Measurements from ENCODE around the gene BMPR1A.

BMPR1A gene

DNA sequence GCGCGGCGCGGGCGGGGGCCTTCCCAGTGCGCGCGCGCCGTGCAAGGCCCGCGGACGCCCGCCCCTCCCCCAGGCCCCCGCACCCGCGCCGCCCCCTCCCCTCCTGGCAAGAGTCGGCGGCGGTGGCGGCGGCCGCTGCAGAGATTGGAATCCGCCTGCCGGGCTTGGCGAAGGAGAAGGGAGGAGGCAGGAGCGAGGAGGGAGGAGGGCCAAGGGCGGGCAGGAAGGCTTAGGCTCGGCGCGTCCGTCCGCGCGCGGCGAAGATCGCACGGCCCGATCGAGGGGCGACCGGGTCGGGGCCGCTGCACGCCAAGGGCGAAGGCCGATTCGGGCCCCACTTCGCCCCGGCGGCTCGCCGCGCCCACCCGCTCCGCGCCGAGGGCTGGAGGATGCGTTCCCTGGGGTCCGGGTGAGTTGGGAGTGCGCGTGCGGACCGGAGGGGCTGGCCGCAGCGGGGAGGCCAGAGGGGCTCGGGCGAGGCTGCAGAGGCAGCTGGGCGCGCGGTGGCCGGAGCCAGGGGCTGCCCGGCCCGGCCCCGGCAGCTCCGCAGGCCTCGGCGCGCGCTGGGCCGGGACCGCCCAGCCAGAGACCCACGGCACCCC, at the start of gene BMPR1A:
Gene BMPR1A (plus strand): TSS at position 109 of the 602 bp plus-strand sequence. CDS start 119,400 bp downstream, outside the sequence.
- DNase-seq (ENCODE audit: low spot score), result no peak

DNA sequence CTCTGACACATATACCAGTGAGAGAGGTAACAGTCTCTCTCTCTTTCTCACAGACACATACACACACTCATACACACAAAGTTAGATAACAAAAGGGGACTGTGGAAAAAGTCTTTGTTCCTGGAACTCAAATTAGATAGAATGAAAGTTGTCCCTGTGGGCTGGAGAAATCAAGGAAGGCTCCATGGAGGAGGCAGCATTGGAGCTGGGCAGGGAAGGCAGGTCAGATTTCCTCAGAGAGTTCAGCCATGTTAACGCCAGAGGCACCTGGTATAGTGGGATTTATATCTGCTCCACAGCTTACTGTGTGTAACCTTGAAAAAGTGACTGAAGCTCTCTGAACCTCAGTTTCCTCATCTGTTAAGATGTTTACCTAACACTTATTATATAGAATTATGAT, 49.4 kb upstream of the BMPR1A start:
- DNase-seq (ENCODE audit: low spot score), result no peak

DNA sequence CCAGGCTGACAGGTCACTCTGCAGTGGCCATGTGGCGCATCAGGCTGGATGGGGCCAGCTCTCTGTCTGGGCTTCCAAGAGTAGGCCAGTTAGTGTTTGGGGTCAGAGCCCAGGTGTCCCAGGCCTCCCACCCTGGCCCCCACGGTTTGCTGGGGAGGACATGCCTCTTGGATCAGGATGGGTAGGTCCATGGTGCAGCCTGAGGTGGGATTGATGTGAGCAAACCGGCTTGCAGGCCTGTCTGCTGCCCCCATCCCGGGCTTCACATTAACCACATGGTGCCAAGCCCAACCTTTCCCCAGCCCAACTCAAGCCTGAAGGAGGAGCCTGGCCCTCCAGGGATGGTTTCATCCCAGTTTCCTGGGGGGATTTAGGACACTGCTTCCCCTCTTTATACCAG, 48.9 kb upstream of the BMPR1A start:
- DNase-seq (ENCODE audit: low spot score), result no peak

DNA sequence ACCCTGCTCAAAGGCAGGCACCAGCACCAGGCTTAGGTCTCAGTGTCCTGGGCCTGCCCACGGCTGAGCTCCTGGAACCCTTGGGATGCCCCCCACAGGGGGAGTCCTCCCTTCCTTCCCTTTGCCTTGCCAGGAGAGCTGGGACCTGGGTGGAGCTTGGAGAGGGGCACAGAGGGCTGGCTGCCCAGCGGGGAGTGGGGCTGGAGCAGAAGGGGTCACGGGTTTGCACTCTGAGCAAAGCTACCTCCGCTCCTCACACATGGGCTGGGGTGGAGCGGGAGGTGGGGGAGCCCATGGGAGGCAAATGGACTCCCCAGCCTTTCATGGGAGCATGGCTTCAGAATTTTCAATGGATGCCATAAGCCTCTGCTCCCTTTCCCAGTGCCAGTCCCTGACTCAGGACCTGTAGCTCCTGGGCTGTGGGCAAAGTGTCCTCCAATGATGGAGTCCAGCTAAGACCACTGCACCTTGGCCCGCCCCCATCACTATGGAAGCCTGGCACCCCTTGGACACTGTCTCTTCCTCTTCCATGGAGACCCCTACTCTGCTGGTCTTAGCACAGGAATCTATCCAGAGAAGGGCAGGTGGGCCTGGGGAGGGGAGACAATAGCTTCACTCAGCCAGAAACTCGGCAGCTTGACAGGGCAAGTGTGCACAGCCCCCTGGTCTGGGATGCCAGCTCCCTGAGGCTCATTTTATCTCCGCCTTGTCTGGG, 48.2 kb upstream of the BMPR1A start:
- no peak for DNase-seq (ENCODE audit: low spot score)

DNA sequence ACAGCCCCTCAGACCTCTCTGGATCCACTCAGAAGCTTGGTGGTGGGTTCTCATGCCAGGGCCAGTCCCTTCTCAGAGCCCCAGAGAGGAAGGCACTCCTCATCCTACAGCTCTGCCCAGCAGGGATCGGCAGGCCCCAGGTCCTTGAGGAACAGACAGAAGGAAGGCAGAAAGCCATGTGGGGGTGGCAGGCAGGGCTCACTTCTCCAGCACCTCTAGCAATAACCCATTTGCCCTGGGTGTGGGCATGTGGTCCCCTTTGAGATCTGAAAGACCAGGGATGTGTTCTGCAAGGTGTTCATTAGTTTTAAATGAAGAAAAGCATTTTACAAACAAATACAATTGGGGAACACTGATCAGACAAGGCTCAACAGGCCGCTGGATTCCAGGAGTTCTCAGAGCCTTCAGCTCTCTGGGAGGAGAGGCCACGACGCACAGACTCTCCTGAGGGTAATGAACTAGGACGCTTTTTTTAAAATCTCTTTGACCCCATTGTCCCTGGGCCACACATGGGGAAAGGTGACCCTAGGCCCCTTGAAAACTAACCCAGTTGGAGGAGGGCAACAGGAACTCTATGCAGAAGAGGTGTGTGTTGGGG, 47.5 kb upstream of the BMPR1A start:
- no peak for DNase-seq (ENCODE audit: low spot score)

DNA sequence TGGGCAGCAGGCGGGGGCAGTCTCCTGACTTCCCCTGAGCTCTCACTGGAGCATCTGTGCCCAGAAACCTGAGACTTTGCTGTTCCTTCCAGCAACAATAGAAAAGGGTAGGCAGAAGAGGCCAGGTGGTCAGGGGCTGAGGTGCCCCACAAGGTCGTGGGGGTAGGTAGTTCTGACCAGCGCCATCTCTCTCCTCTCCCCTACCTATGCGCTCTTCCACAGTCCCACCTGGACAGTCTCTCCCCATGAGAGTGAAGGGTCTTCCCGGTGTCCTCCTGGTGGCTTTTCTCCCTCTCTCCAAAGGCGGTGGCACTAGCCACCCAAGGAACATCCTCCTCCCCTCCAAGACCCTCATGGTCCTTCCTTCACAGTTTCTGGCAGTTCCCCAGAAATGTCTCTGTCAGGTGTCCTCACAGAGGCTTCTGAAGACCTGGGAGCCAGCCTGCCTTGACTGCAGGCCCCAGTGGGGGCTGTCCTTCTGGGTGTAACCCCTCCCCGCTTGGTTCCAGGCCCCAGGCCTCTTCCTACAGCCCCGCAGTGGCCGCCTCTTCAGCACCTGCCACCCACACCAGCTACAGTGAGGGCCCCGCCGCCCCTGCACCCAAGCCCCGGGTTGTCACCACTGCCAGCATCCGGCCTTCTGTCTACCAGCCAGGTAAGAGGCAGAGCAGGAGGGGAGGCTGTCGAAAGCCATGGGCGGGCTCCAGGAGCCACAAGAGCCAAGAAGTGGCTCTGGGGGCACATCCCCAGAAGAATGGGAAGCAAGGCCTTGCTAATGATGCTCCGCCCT, 46.8 kb upstream of the BMPR1A start:
- no peak for DNase-seq (ENCODE audit: low spot score)

DNA sequence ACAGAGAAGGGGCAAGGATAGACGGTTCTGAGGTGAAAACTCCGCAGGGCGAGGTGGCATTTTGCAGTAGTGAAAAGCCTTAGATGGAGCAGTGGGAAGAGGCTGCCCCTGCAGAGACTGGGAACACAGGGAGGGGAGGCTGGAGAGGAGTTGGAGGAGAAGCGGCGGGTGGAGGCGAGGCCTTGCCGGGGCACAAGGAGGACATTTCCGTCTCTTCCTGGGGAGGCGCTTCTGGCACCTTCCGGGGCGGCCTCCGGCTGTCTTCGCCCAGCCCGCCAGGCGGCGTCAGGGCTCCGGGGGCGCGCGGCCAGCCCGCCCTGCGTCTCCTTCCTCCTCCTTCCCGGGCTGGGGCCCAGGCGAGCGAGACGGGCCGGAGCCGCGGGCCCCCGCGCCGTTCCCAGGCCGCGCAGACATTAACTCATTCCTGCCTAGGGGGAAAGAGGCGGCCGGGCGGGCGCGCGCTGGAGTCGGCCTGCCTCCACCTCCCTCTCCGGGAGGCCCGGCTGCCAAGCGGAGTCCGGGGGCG, 45.4 kb upstream of the BMPR1A start:
- peak; percentile 53 for DNase-seq (ENCODE audit: low spot score)

DNA sequence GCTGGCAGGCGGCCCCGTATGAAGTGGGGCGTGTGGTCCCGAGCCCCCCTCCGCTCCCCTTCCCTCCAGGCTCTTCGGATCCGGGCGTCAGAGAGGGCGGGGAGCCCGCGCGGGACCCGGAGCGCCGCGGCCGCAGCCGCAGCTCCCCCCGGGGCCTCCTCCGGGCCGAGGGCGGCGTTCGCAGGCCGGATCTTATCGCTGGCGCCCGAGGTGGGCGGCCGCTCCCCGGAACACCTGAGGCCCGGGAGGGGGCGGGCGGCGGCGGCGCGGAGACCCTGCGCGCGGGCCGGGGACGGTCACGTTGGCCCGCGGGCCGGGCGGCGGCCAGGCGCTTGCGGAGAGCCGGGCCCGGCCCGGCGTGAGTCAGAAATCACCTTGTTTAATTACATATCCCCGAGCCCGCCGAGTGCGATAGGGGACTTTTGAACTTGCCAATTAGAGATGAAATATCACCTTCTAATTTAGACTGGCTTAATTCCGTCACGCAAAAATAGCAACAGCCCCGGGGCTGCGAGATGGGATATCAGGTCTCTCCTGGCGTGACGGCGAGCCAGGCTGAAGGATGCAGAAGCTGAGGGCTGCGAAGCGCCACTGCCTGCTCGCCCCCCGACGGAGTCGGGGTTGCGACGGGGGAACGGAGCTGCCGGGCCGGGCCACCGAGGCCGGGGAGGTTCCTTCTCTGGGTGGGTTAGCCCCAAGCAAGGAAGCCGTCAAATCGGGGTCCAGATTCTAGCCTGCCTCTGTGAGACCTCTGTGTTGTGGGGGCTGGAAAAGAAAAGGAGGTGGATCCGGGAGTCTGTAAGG, 44.7 kb upstream of the BMPR1A start:
- no peak for DNase-seq (ENCODE audit: low spot score)

DNA sequence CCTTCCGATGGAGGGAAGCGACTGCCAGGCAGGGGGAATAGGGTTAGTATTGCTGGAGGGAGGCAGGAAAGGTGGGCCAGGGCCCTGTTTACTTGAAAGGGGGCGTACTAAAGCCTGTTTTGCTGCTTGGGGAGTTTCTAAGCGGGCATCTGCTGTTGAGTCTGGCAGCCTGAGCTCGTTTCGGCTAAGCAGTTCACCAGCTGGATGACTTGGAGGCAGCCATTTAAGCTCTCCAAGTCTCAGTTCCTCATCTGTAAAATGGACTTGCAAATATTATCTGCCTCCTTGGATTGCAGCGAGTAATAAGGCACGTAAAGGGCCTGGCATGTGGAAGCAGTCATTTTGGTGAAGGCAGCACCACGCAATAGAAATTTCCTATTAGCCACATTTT, 44.1 kb upstream of the BMPR1A start:
- no peak for DNase-seq (ENCODE audit: low spot score)

DNA sequence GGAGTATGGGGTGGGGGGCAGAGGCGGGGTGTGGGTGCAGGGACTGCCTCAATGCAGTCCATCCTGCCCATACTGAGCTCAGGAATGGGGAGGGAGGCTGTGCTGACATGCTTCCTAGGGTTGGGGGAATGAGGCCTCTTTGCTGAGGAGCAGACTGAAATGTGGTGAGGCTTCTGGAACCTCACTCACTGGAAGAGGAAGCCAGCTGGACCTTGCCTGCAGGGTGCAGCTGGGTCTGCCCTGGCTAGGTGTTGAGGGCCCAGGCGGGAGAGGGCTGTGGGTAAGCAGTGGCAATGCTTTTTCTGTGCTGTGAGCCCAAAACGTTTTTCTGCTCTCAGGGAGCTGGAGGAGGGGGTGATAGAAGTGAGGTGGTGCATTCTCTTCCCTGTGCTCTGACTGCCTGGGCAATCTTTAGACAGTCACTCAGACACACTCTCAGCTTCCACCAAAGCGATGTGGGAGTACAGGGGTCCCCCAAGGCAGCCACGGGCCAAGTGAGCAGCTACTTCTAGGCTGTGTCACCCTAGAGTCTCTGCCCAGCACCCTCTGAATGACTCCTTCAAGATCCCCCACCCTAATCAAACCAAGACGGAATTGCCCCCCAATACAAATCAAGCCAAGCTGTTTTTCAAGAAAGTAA, 41.1 kb upstream of the BMPR1A start:
- DNase-seq (ENCODE audit: low spot score), result no peak

DNA sequence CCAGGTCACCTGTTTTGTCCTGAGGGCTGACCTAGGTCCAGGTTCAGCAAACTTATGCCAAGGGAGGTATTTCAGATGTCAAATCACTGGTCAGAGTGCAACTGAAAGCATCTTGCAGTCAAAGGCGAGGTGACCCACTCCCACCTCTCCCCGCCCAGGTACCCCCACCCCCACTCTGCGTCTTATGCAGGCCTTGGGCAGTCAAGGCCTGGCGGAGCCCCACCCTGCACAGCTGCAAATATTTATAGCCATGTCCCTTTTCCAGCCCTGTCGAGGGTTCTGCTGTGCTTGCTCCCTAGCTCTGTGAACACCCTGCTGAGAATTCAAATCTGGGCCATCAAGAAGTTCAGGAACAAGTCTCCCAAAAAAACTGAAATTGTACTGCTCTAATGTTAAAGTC, 40.6 kb upstream of the BMPR1A start:
- DNase-seq (ENCODE audit: low spot score), result no peak

DNA sequence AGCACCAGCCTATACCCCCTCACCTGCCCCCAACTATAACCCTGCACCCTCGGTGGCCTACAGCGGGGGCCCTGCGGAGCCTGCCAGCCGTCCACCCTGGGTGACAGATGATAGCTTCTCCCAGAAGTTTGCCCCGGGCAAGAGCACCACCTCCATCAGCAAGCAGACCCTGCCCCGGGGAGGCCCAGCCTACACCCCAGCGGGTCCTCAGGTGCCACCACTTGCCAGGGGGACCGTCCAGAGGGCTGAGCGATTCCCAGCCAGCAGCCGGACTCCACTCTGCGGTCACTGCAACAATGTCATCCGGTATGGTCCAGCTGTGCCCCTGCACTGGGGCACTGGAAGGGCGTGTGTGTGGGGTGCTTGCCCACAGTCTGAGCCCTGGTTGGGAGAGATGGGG, 40.0 kb upstream of the BMPR1A start:
- DNase-seq (ENCODE audit: low spot score), result no peak

DNA sequence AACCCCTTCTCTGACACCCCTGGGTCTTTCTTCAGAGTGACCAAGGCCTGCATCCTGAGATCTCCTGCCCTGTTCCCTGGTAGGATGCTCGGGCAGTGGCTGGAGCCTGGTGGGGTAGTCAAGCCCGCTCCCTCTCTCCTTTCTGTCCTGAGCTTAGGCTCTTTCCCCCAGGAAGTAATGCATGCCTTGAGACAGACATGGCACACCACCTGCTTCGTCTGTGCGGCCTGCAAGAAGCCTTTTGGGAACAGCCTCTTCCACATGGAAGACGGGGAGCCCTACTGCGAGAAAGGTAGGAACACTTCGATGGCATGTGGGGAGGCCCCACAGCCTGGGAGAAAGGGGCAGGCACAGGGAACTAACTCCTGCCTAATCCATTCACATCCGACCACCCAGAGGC, 37.9 kb upstream of the BMPR1A start:
- no peak for DNase-seq (ENCODE audit: low spot score)

DNA sequence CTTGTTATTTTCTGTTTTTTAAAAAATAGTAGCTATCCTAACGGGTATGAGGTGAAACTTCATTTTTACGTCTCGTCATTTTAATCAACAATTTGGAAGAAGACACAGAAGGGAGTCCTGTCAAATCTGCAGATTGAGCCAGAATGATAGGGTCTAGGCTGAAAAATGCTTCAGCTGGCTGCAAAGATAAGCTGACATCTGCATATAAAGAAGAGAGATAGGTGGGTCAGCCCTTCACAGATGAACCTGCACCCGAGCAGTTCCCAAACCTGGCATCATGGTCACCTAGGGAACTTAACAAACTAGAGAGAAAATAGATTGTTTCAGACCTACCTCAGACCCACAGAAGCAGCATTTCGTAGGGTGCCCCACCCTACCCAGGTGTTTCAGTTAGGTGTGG, 35.2 kb upstream of the BMPR1A start:
- DNase-seq (ENCODE audit: low spot score), result no peak

DNA sequence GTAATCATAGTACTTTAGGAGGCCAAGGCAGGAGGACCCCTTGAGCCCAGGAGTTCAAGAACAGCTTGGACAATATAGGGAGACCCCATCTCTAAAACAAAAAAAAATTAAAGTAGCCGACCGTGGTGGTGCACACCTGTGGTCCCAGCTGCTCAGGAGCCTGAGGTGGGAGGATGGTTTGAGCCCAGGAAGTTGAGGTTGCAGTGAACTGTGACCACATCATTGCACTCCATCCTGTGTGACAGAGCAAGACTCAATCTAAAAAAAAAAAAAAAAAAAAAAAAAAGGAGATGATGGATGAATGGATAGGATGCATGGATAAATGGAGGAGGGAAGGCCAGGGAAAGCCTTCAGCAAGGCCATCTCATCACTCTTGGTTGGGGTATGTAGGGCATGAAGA, 33.4 kb upstream of the BMPR1A start:
- no peak for DNase-seq (ENCODE audit: low spot score)

DNA sequence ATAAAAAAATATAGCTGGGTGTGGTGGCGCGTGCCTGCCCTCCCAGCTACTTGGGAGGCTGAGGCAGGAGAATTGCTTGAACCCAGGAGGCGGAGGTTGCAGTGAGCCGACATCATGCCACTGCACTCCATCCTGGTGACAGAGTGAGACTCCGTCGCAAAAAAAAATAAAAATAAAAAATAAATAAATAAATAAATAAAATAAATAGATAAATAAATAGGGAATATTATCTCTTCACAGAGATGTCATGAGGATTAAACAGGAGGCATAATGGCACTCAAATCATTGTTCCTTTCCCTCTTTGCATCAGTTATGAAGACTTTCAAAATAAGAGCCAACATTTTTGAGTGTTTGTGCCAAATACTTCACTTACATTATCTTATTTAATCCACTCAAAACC, 32.0 kb upstream of the BMPR1A start:
- no peak for DNase-seq (ENCODE audit: low spot score)

DNA sequence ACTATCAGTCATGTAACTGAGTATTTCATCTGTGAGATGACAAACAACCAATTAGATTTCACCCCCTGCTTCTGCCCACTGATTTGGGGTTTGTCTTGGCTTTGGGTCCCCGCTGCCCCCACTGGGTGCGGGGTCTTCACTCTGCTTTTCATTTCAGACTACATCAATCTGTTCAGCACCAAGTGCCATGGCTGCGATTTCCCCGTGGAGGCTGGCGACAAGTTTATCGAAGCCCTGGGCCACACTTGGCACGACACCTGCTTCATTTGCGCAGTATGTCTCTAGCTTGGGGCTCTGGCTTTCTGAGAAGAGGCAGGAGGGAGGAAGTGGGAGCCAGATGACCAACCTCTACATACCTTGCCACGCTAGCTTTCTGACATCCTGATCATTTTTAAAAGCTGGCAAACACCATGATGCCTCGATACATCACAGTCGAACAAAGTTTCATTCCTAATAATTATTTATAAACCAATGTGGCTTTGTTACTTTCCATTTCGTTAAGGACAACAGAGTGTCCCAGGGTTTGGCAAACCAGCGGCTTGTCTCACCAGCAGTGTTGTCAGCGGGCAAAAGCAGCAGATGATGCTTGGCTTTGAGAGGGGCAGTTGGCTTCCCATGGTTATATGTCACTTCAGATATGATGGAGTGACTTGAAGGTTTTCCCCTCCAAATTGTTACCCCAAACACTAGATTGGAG, 30.3 kb upstream of the BMPR1A start:
- DNase-seq (ENCODE audit: low spot score), result no peak

DNA sequence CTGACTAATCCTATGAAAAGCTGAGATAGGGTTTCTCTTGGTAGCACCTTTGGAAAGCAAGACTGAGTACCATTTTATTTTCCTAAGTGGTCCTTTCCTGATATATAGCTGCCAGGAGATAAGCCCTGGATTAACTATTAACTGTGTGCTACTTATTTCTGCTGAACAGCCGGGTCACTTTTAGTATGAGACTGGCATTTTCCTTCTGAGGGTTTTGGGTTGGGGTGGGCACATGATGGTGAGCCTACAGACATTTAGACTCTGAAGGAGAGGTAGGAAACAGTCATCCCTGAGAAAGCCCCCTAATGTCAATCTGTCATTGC, 29.8 kb upstream of the BMPR1A start:
- no peak for DNase-seq (ENCODE audit: low spot score)

DNA sequence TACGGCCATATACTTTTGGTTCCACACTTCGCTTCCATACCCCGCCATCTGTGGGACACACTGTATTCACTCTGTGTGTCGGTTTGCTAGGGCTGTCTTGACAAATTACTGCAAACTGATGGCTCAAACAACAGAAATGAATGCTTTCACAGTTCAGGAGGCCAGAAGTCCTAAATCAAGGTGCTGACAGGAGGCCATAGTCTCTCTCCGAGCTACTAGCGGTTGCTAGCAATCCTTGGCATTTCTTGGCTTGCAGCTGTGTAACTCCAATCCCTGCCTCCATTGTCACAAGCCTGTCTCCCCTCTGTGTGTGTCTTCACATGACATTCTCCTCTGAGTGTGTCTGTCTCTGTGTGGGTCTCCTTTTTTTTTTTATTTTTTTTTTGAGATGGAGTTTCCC, 28.9 kb upstream of the BMPR1A start:
- DNase-seq (ENCODE audit: low spot score), result no peak

DNA sequence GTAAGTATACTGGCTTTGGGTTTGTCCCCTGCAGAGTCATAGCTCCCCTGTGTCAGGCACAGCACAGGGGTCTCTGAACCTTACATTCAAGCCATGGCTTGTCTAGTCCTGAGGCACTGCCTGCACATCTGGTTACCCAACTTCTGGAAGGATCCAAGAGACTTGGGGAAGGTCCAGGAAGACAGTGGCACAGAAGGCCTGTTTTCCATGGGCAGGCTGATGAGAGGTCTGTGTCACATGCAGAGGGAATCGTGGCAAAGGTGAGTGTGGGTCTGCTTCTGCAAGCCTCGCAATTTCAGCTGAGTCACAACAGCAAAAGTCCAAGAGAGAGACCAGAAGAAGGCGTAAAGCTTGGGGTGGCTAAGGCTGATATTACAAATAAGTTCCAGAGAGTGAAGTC, 28.4 kb upstream of the BMPR1A start:
- no peak for DNase-seq (ENCODE audit: low spot score)

DNA sequence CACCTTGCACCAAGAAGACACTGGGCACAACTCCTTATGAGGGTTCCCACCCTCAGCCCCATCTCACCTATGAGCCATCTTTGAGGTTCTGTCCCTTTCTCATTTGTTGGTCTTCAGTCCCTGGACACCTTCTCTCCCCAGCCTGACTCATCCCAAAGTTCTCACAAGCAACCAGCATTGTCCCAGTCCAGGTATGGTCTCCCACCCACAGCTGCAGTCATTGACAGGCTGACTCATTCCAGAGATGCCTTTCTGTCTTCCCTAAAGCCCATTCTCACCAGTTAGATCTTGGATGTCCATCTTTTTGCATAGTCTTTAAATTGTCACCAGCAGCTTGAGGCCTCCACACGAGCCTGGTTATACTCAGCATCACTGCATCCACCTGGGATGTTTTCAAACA, 26.7 kb upstream of the BMPR1A start:
- DNase-seq (ENCODE audit: low spot score), result no peak

Measured in hematopoietic multipotent progenitor cell treated with erythropoietin and hydrocortisone succinate and interleukin-3 and kit ligand, for 17 days (in vitro differentiated cells).